Tibial nerve (tissue), 4 donors: ENCODE data around the gene TMEM151B.

ENCODE experiments used
- CTCF ChIP-seq, 5 experiments: fragments of 200-600 bp in 3 of 5; fragments of 450-650 bp in 2 of 5; sonication (generic) in 3 of 5; IDR thresholded peaks; one replicate each; pipeline ENCODE4 v1.5.1; 2016 to 2019; ENCODE audit warnings: antibody characterized with exemption in 5 of 5, mild to moderate bottlenecking in 3 of 5, moderate library complexity in 2 of 5
- EP300 ChIP-seq, 2 donors: sonication (generic); formaldehyde crosslinking; IDR thresholded peaks; one replicate each; pipeline ENCODE4 v1.6.1; 2017; ENCODE audit warnings: antibody characterized with exemption in 2 of 2, mild to moderate bottlenecking in 1 of 2

DNA sequence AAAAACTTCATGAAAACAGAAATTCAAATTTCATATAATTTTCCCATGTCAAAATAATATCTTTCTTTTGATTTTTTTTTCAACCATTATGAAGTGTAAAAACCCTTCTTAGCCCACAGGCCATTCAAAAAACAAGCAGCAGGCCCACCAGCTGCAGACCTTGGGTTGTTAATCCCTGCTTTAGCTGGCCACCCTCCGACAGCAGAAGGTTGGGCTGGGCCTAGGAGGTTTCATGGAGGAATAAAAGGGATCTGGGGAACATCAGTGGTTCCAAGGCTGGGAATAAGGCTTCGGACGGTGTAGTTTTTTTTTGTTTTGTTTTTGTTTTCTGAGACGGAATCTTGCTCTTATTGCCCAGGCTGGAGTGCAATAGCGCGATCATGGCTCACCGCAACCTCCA is 26.9 kb upstream of the TMEM151B start:
- no peak for TF ChIP-seq CTCF (IDR thresholded peaks at IDR 0.05)
- no peak for TF ChIP-seq EP300 (IDR thresholded peaks at IDR 0.05)
